Sigmoid colon (tissue), 4 donors: ENCODE data around the gene AADACL4.

Experiments
- EP300 ChIP-seq, 4 donors: sonication (generic); formaldehyde crosslinking; IDR thresholded peaks; one replicate each; pipeline ENCODE4 v1.6.1; 2017; ENCODE audit warnings: antibody characterized with exemption in 4 of 4
- POLR2A ChIP-seq, 2 donors: fragments of 450-650 bp; IDR thresholded peaks; one replicate each; pipeline ENCODE4 v1.6.1; 2016; ENCODE audit warnings: antibody characterized with exemption in 2 of 2, mild to moderate bottlenecking in 2 of 2, moderate library complexity in 2 of 2
- POLR2AphosphoS5 ChIP-seq, 4 donors: sonication (generic); formaldehyde crosslinking; IDR thresholded peaks; one replicate each; pipeline ENCODE4 v1.6.1; 2017; ENCODE audit warnings: antibody characterized with exemption in 4 of 4
- TF ChIP-seq, protein P1 (sequence below), 4 experiments: fragments of 450-650 bp in 3 of 4; fragments of 200-600 bp in 1 of 4; IDR thresholded peaks; one replicate each; pipeline ENCODE4 v1.5.1; 2016 to 2019; ENCODE audit warnings: antibody characterized with exemption in 4 of 4, mild to moderate bottlenecking in 3 of 4, moderate library complexity in 2 of 4

DNA sequence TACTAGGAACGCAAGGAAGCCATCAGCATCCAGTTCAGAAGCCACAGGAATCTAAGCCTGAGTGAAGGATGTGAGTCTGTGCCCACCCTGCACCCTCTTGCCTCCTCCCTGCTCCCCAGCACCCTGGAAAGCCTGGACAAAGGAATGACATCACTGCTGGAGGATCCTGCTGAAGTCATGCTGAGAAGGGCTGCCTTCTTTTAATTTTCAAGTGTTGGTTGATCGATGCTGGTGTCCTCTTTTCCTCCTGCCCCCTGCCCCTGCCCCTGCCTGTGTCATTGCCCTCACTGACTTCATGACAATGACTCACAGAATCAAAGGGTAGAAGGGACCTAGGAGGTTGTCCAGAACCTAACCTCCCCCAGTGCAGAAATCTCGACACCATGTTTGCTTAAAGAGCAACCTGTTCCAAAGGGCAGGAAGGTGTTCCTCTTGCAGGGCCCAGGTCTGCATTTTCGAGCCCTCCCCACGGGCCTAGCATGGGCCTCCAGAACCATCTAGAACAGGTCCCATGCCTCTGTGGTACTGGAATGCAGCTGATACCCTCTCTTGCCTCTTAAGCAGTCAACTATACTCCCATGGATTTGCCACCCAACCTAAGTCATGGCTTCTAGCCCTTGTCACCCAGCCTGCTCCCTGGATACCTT lies 35.5 kb upstream of the AADACL4 start:
- TF ChIP-seq, protein P1, sequence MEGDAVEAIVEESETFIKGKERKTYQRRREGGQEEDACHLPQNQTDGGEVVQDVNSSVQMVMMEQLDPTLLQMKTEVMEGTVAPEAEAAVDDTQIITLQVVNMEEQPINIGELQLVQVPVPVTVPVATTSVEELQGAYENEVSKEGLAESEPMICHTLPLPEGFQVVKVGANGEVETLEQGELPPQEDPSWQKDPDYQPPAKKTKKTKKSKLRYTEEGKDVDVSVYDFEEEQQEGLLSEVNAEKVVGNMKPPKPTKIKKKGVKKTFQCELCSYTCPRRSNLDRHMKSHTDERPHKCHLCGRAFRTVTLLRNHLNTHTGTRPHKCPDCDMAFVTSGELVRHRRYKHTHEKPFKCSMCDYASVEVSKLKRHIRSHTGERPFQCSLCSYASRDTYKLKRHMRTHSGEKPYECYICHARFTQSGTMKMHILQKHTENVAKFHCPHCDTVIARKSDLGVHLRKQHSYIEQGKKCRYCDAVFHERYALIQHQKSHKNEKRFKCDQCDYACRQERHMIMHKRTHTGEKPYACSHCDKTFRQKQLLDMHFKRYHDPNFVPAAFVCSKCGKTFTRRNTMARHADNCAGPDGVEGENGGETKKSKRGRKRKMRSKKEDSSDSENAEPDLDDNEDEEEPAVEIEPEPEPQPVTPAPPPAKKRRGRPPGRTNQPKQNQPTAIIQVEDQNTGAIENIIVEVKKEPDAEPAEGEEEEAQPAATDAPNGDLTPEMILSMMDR (IDR thresholded peaks at IDR 0.05), result no peak
- TF ChIP-seq POLR2A (IDR thresholded peaks at IDR 0.05), result no peak
- no peak for TF ChIP-seq POLR2AphosphoS5 (IDR thresholded peaks at IDR 0.05)
- TF ChIP-seq EP300 (IDR thresholded peaks at IDR 0.05), result no peak
